Effector memory CD8-positive, alpha-beta T cell (primary cell): ENCODE measurements around the gene PRKN.

Experiments
- ATAC-seq: fragments of 150-1000 bp; cut with Tn5 transposase; replicated peaks from 2 replicates; pipeline ENCODE4 v1.10.0; 2021; ENCODE audit warnings: mild to moderate bottlenecking, moderate library complexity
- DNase-seq, 3 experiments: peaks; one replicate each; pipeline ENCODE4 v3.0.0; 2021
- H3K27ac Mint-ChIP-seq, 2 donors: one replicate each; pipeline ENCODE4 v1.8.0; 2022; ENCODE audit warnings: mild to moderate bottlenecking in 2 of 2, mixed read lengths in 2 of 2, moderate library complexity in 2 of 2
- H3K27me3 Mint-ChIP-seq, 2 donors: one replicate each; pipeline ENCODE4 v1.8.0; 2022; ENCODE audit warnings: mixed read lengths in 2 of 2
- H3K36me3 Mint-ChIP-seq: one replicate; pipeline ENCODE4 v1.8.0; 2022; ENCODE audit warnings: mild to moderate bottlenecking, moderate library complexity, mixed read lengths; ENCODE audit not compliant: insufficient read depth
- H3K4me1 Mint-ChIP-seq, 2 donors: one replicate each; pipeline ENCODE4 v1.8.0; 2022; ENCODE audit warnings: low read depth in 2 of 2, mixed read lengths in 2 of 2
- H3K4me3 Mint-ChIP-seq, 2 donors: one replicate each; pipeline ENCODE4 v1.8.0; 2022; ENCODE audit warnings: mild to moderate bottlenecking in 2 of 2, mixed read lengths in 2 of 2, moderate library complexity in 2 of 2
- H3K9me3 Mint-ChIP-seq, 2 donors: one replicate each; pipeline ENCODE4 v1.8.0; 2022; ENCODE audit warnings: mixed read lengths in 2 of 2

PRKN gene

DNA sequence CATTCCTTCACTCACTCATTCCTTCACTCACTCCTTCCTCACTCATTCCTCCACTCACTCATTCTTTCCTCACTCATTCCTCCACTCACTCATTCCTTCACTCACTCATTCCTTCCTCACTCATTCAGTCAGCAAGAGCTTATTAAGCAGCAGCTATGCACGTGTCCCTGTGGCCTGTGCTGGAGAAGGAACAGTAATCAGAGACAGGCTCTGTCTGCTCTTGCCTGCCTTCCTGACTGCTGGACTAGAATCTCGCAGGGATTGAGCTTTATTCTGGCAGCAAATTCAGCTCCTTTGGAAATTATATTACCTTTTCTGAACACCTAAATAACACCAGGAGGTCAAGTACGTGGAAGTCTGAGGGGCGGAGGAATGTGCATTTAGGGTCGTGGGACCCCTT lies 1314.8 kb downstream of the PRKN start:
- H3K36me3 Mint-ChIP-seq, result no peaks in the 10 kb centered on the region
- ATAC-seq, result no peak
- no peak for DNase-seq
- no peak overlapping the region for H3K27ac Mint-ChIP-seq
- H3K4me1 Mint-ChIP-seq, result peaks cover 0 to 3% of the 10 kb centered on the region in 2 donors
- H3K9me3 Mint-ChIP-seq, result no peaks in the 10 kb centered on the region
- peaks cover 14 to 16% of the 10 kb centered on the region in 2 donors for H3K27me3 Mint-ChIP-seq
- no peak overlapping the region for H3K4me3 Mint-ChIP-seq

DNA sequence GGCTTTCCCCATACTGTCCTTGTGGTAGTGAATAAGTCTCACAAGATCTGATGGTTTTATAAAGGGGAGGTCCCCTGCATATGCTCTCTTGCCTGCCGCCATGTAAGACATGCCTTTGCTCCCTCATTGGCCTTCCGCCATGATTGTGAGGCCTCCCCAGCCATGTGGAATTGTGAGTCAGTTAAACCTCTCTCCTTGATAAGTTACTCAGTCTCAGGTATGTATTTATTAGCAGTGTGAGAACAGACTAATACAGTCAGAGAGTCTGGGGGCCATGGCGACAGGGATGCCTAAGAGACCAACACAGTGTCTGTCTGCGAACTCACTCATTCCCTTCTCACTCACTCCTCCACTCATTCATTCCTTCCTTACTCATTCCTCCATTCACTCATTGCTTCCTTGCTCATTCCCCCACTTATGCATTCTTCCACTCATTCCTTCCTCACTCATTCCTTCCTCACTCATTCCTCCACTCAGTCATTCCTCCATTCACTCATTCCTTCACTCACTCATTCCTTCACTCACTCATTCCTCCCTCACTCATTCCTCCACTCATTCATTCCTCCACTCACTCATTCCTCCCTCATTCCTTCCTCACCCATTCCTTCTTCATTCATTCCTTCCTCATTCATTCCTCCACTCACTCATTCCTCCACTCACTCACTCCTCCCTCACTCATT lies 1316.2 kb downstream of the PRKN start:
- peaks cover 0 to 3% of the 10 kb centered on the region in 2 donors for H3K4me1 Mint-ChIP-seq
- H3K36me3 Mint-ChIP-seq, result no peaks in the 10 kb centered on the region
- DNase-seq, result no peak
- no peak for ATAC-seq
- peaks cover 8 to 10% of the 10 kb centered on the region in 2 donors for H3K27me3 Mint-ChIP-seq
- no peak overlapping the region for H3K4me3 Mint-ChIP-seq
- H3K27ac Mint-ChIP-seq, result no peak overlapping the region
- H3K9me3 Mint-ChIP-seq, result no peaks in the 10 kb centered on the region

DNA sequence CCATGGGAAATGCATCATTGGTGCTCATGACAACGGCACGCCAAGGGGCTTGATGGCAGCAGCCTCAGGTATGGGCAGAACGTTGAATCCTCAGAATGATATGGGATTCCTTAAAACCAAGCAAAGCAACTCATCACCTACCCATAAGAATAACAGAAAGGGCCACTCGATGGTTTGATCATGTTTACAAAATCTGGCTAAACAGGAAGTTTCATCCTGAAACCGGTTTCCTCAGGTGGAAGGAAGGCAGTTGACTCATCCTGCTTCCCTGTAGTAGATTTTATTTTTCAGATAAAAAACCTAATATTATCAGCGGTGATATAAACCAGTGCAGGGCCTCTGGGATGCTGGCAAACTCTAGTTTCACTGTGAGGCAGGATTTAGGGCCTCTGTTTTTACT lies 1316.8 kb downstream of the PRKN start:
- Mint-ChIP-seq H3K4me1 (peaks cover 0 to 1% of the 10 kb centered on the region in 2 donors), H3K4me3 (no peak overlapping the region), H3K36me3 (no peaks in the 10 kb centered on the region), H3K27ac (no peak overlapping the region), H3K27me3 (peaks cover 2 to 3% of the 10 kb centered on the region in 2 donors), H3K9me3 (no peaks in the 10 kb centered on the region)
- ATAC-seq (no peak), DNase-seq (no peak)

DNA sequence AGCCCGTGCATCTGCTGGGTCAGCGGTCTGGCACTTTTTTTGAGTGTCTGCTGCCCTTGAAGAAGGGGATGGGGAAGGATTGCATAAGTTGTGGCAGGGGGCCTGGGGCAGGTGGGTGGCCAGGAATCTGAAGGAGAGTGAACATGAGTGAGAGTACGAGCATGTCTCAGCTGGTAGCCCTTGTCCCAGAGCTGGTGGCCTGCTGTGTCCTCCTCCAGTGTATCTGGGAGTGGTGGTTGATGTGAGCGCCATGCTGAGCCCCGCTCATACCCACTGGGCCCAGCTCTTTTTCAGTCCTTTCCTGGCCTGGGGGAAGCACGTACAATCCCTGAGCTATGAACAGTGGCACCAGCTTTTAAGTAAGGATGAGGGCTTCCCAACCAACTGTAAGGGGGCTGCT lies 1317.5 kb downstream of the PRKN start:
- Mint-ChIP-seq H3K36me3 (no peaks in the 10 kb centered on the region), H3K9me3 (no peaks in the 10 kb centered on the region), H3K27ac (no peak overlapping the region), H3K27me3 (no peaks in the 10 kb centered on the region), H3K4me1 (peaks cover 0 to 1% of the 10 kb centered on the region in 2 donors), H3K4me3 (no peak overlapping the region)
- no peak for DNase-seq
- ATAC-seq, result no peak

DNA sequence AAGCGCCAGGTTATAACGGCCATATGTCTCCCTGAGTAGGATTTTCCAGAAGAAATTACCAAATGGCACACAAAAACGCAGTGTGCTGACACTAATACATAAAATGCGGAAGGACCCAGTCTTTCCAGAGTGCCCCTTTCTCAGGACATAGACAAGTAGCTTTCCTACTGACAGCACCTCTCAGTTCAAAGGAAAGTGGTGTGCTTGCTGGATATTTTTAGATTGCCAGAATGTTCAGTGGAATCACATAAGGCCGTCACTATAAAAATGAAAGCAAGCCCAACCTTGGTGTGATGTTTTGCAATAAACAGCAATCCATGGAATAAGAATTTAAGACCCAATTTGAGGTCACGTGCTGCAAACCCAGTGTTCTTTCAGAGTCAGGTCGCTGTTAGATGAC lies 1318.2 kb downstream of the PRKN start:
- Mint-ChIP-seq H3K27ac (no peak overlapping the region), H3K4me3 (no peak overlapping the region), H3K9me3 (no peaks in the 10 kb centered on the region), H3K4me1 (peaks cover 0 to 1% of the 10 kb centered on the region in 2 donors), H3K27me3 (no peaks in the 10 kb centered on the region), H3K36me3 (no peaks in the 10 kb centered on the region)
- ATAC-seq, result no peak
- no peak for DNase-seq

DNA sequence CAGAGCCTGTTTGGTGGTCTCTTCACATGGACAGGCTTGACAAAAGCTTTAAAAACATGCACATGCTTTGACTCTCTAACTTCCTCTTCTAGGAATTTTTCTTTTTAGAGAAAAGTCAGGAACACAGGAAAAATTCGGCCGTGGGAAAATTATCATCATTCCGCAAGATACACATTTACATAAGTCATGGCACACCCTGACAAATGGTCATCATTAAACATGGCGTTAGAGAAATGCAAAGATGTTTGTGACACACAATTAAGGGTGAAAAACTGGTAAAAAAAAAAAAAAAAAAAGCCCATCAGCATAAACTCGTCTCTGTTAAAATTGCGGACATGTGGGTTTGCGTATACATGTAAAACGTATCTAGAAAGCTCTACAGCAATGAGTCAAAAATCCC lies 1319.5 kb downstream of the PRKN start:
- Mint-ChIP-seq H3K4me1 (peaks cover 0 to 1% of the 10 kb centered on the region in 2 donors), H3K4me3 (no peak overlapping the region), H3K27ac (no peak overlapping the region), H3K9me3 (no peaks in the 10 kb centered on the region), H3K27me3 (peaks cover under 1 to 2% of the 10 kb centered on the region in 2 donors), H3K36me3 (no peaks in the 10 kb centered on the region)
- ATAC-seq (no peak), DNase-seq (no peak)

DNA sequence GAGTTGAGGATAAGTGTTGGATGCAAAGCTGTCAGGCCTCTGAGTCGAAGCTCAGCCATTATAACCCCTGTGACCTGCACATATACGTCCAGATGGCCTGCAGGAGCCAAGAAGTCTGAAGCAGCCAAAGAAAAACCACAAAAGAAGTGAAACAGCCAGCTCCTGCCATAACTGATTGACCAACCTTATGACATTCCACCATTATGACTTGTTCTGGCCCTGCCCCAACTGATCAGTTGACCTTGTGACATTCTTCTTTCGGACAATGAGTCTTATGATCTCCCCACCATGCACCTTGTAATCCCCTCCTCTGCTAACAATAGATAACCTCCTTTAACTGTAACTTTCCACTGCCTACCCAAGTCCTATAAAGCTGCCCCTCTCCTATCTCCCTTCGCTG lies 1320.0 kb downstream of the PRKN start:
- no peak overlapping the region for H3K4me3 Mint-ChIP-seq
- no peak overlapping the region for H3K27ac Mint-ChIP-seq
- no peaks in the 10 kb centered on the region for H3K36me3 Mint-ChIP-seq
- no peak for ATAC-seq
- H3K9me3 Mint-ChIP-seq, result no peaks in the 10 kb centered on the region
- peaks cover 0 to 1% of the 10 kb centered on the region in 2 donors for H3K4me1 Mint-ChIP-seq
- peaks cover 5 to 7% of the 10 kb centered on the region in 2 donors for H3K27me3 Mint-ChIP-seq
- no peak for DNase-seq

DNA sequence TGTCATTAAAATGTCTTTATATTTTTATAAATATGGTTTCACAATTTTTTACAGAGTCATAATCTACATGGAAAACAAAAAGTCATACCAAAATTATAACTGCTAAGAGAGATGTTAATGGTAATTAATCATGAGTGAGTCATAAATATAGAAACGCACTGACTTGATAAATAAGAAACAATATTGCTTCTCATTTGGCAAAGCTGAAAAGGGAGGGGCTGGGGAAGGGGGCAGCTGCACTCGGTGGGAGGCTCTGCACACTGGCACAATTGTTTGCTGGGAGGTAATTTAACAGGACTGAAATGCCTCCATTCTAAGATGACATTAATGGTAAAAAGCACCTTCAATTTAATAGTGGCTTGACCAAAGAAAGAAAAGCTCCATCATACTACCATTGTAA lies 1320.5 kb downstream of the PRKN start:
- Mint-ChIP-seq H3K9me3 (no peaks in the 10 kb centered on the region), H3K4me1 (peaks cover 0 to 1% of the 10 kb centered on the region in 2 donors), H3K27me3 (peaks cover 9 to 11% of the 10 kb centered on the region in 2 donors), H3K4me3 (no peak overlapping the region), H3K27ac (no peak overlapping the region), H3K36me3 (no peaks in the 10 kb centered on the region)
- DNase-seq (no peak), ATAC-seq (no peak)

DNA sequence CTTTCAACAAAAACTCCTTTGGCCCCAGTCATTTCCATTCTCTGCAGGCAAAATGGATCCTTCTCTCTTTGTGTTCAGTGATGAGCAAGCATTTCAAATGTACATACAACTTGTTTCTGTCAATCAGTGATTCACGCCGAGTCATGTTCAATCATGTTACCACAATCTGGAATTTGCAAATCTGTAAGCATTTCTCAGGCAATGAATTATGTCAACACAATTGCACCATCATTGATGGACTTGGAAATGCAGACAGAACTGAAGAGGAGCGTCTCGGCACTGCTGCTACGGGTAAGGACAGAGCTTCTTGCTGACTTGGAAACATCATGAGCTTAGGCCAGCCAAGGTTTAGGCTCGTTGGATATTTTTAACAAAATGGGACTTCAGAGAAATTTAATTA lies 1320.9 kb downstream of the PRKN start:
- peaks cover 10 to 12% of the 10 kb centered on the region in 2 donors for H3K27me3 Mint-ChIP-seq
- no peaks in the 10 kb centered on the region for H3K9me3 Mint-ChIP-seq
- ATAC-seq, result no peak
- no peaks in the 10 kb centered on the region for H3K36me3 Mint-ChIP-seq
- peaks cover 0 to 1% of the 10 kb centered on the region in 2 donors for H3K4me1 Mint-ChIP-seq
- H3K4me3 Mint-ChIP-seq, result no peak overlapping the region
- no peak overlapping the region for H3K27ac Mint-ChIP-seq
- DNase-seq, result no peak

DNA sequence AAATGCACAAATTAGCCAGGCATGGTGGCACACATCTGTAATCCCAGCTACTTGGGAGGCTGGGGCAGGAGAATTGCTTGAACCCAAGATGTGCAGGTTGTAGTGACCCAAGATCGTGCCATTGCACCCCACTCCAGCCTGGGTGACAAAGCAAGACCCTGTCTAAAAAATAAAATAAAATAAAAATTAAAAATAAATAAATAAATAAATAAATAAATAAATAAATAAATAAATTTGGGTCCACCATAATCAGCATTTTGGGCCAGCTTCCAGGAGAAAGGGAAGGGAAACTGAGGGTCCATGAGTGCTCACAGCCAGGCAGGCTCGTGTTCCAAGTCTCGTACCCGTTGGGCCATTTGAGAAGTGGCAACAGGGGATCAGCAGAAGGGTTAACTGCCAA lies 1322.1 kb downstream of the PRKN start:
- Mint-ChIP-seq H3K36me3 (no peaks in the 10 kb centered on the region), H3K27me3 (peaks cover 10 to 19% of the 10 kb centered on the region in 2 donors), H3K4me1 (peaks cover 0 to 1% of the 10 kb centered on the region in 2 donors), H3K9me3 (no peaks in the 10 kb centered on the region), H3K27ac (no peak overlapping the region), H3K4me3 (no peak overlapping the region)
- no peak for DNase-seq
- no peak for ATAC-seq

DNA sequence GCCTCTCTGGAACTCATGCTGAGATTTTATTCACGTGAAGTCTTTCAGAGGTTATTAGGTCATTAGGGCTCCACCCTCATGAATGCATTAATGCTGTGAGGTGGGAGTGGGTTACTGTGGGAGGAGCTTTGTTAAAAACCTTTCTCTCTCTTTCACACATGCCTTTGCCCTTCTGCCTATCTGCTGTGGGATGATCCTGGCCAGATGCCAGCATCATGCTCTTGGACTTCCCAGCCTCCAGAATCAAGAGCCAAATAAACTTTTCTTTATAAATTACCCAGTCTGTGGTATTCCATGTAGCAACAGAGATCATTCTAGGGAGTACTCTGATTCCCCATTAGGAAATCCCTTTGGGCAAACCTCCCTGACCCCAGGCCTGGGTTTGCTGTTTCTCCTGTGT lies 1323.8 kb downstream of the PRKN start:
- H3K27ac Mint-ChIP-seq, result no peak overlapping the region
- H3K27me3 Mint-ChIP-seq, result peaks cover 15 to 32% of the 10 kb centered on the region in 2 donors
- H3K4me1 Mint-ChIP-seq, result no peaks in the 10 kb centered on the region
- H3K36me3 Mint-ChIP-seq, result no peaks in the 10 kb centered on the region
- no peak overlapping the region for H3K4me3 Mint-ChIP-seq
- DNase-seq (no peak), ATAC-seq (no peak)
- H3K9me3 Mint-ChIP-seq, result no peaks in the 10 kb centered on the region

DNA sequence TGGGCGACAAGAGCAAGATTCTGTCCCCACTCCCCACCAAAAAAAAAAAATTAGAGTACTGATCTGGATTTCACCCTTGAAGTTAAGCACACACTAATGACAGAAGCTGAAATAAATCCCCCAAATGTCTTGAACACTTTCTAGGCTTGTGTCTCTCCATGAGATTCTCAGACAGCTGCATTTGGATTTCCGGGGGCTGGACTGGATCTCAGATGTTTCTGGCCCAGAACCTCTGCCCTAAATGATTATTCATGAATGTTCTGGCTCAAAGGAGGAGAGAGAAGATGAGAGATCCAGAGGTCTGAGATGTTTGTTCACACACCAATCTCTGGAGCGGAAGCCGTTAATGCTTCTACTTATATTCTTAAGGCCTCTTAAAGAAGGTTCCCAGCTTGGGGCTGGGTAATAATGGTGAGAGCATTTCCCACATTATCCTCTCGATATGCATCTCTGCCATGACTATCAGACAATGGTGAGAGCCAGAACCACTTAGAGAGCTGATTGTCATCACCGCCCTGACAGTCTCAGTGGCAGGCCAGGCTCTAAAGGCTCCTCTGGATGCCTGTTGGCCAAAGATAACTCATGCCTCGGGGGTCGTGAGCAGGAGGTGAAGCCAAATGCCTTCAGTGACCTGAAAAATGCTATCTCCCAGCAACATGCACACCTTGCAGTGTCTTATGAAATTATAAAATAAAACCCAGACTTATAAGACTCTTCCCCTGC lies 1325.8 kb downstream of the PRKN start:
- Mint-ChIP-seq H3K27ac (no peak overlapping the region), H3K4me3 (no peak overlapping the region), H3K9me3 (no peaks in the 10 kb centered on the region), H3K4me1 (no peaks in the 10 kb centered on the region), H3K27me3 (peaks cover 22 to 36% of the 10 kb centered on the region in 2 donors), H3K36me3 (no peaks in the 10 kb centered on the region)
- ATAC-seq, result no peak
- DNase-seq, result no peak

DNA sequence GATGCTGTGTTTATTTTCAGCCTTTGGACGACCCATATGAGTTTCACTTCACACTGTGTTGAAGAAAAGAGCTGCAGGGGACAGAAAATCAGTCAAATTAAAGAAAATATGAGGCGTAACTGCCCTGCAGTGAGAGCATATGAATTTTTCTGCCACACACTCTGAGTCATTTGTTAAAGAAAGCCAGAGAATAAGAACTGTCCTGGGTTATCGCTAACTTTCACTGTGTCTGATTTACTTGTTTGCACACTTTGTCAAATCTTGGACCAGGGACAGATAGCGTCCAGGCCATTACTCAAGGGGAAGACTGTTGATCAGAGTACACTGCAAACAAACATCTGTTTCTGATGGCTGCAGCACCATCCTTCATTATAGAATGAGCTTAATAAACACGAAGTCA lies 1326.9 kb downstream of the PRKN start:
- Mint-ChIP-seq H3K4me3 (no peak overlapping the region), H3K9me3 (no peaks in the 10 kb centered on the region), H3K27ac (no peak overlapping the region), H3K4me1 (no peaks in the 10 kb centered on the region), H3K36me3 (no peaks in the 10 kb centered on the region), H3K27me3 (peaks cover 22 to 36% of the 10 kb centered on the region in 2 donors)
- no peak for DNase-seq
- ATAC-seq, result no peak

DNA sequence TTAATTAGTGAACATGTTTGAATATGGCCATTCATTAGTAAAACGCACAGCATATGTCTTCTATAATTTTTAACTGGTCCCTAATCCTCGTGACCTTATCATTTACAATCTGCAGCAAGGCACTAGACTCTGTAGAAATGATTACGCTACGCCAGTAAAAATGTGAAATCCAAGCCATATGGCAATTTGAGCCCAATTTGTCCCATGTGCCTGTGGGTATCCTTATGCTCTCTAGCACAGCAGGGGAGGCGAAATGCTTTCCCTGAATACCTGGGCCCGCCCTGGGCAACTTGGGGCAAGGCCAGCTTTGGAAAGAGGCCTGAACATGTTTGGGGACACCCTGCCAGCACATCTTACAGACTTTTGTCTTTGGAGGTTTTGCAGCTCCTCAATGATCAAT lies 1331.0 kb downstream of the PRKN start:
- Mint-ChIP-seq H3K4me1 (no peaks in the 10 kb centered on the region), H3K27me3 (peaks cover 12 to 24% of the 10 kb centered on the region in 2 donors), H3K4me3 (no peak overlapping the region), H3K9me3 (no peaks in the 10 kb centered on the region), H3K27ac (no peak overlapping the region), H3K36me3 (no peaks in the 10 kb centered on the region)
- no peak for ATAC-seq
- DNase-seq, result no peak
